Activated CD4-positive, alpha-beta memory T cell treated with anti-CD3 and anti-CD28 coated beads for 36 hours (primary cell): Measurements from ENCODE around the gene EEF1AKMT2. TPM values are rescaled to one million over a fixed set of nuclear protein-coding genes. Genes with fewer than 3 reads are reported as not detected.
"Not testable (repeated sequence)": the region's sequence is repeated elsewhere in the genome, so short reads cannot be mapped to it uniquely, and the experiment has no call there.

ENCODE experiments used
- CTCF ChIA-PET: fragments of 350-600 bp; sonication (Branson Sonifier 250); formaldehyde crosslinking; loops from one replicate; lab custom pipeline; 2021; ENCODE audit warnings: antibody characterized with exemption, inconsistent platforms; lab: Charles Lee
- POLR2A ChIA-PET: fragments of 350-600 bp; sonication (Branson Sonifier 250); formaldehyde crosslinking; loops from one replicate; lab custom pipeline; 2021; ENCODE audit warnings: antibody characterized with exemption; lab: Charles Lee
- DNase-seq: peaks from one replicate; pipeline ENCODE4 v3.0.0-alpha.2; 2020
- H3K27ac Mint-ChIP-seq: one replicate; pipeline ENCODE4 v1.8.0; 2021; ENCODE audit warnings: mixed read lengths
- H3K27me3 Mint-ChIP-seq: one replicate; pipeline ENCODE4 v1.8.0; 2021; ENCODE audit warnings: mixed read lengths
- H3K36me3 Mint-ChIP-seq: one replicate; pipeline ENCODE4 v1.8.0; 2021; ENCODE audit warnings: mixed read lengths
- H3K4me1 Mint-ChIP-seq: one replicate; pipeline ENCODE4 v1.8.0; 2021; ENCODE audit warnings: low read depth, mixed read lengths
- H3K4me3 Mint-ChIP-seq: one replicate; pipeline ENCODE4 v1.8.0; 2021; ENCODE audit warnings: mild to moderate bottlenecking, mixed read lengths
- H3K9me3 Mint-ChIP-seq: one replicate; pipeline ENCODE4 v1.8.0; 2021; ENCODE audit warnings: mixed read lengths
- intact Hi-C: fragments of 100-400 bp; cut with micrococcal nuclease; formaldehyde crosslinking; loops from one replicate; pipeline ENCODE4 v1.15.1; 2023
- total RNA-seq, 2 experiments: library from RNA; stranded (reverse); gene quantifications; one replicate each; pipeline ENCODE4 v1.2.3, GENCODE V29; 2021

Gene EEF1AKMT2
- total RNA-seq, 2 experiments from 2014 or later: 28.2 to 33.1 TPM

- Mint-ChIP-seq H3K36me3 (peaks cover 6% of the 10 kb centered on the region), H3K4me3 (no peak overlapping the region), H3K27me3 (no peaks in the 10 kb centered on the region), H3K27ac (no peak overlapping the region), H3K4me1 (peaks cover 4% of the 10 kb centered on the region), H3K9me3 (no peaks in the 10 kb centered on the region)
- POLR2A ChIA-PET: no interaction called here
- CTCF ChIA-PET: interaction anchor here (1.0 to 1.7 kb wide), 2 partner anchors 8 to 13 kb away, joined by 5 to 7 read pairs; no protein-coding TSS in a partner anchor
- intact Hi-C loops: no loop called here
- no peak for DNase-seq
Measured at GRCh38 chr10:124754227-124754626, 37.5 kb downstream of the EEF1AKMT2 start.

GRCh38 chr10:124748953-124749645, 42.6 kb downstream of the EEF1AKMT2 start:
- intact Hi-C loops: loop anchor here (2.0 kb wide), 1 partner anchor 168 kb away; no protein-coding TSS in a partner anchor
- Mint-ChIP-seq H3K27ac (peak overlapping the region; percentile 64), H3K4me1 (peaks cover 25% of the 10 kb centered on the region), H3K27me3 (no peaks in the 10 kb centered on the region), H3K36me3 (peaks cover 4% of the 10 kb centered on the region), H3K4me3 (no peak overlapping the region), H3K9me3 (no peaks in the 10 kb centered on the region)
- ChIA-PET CTCF (interaction anchor here (0.6 to 6.0 kb wide), 8 partner anchors 8 to 222 kb away, joined by 3 to 51 read pairs (median 5); no protein-coding TSS in a partner anchor), POLR2A (interaction anchor here (1.1 to 1.5 kb wide), 2 partner anchors 30 to 218 kb away, joined by 3 read pairs; no protein-coding TSS in a partner anchor)
- no peak for DNase-seq

- CTCF ChIA-PET: interaction anchor here (0.7 to 6.0 kb wide), 4 partner anchors 112 to 218 kb away, joined by 3 to 51 read pairs (median 26); no protein-coding TSS in a partner anchor
Measured at GRCh38 chr10:124748166-124748565, 43.5 kb downstream of the EEF1AKMT2 start.

GRCh38 chr10:124747745-124748144, 43.9 kb downstream of the EEF1AKMT2 start:
- intact Hi-C loops: loop anchor here (2.0 kb wide), 1 partner anchor 169 kb away; no protein-coding TSS in a partner anchor
- Mint-ChIP-seq H3K9me3 (no peaks in the 10 kb centered on the region), H3K27me3 (no peaks in the 10 kb centered on the region), H3K36me3 (peaks cover 4% of the 10 kb centered on the region), H3K4me1 (peaks cover 25% of the 10 kb centered on the region), H3K4me3 (no peak overlapping the region), H3K27ac (no peak overlapping the region)
- POLR2A ChIA-PET: interaction anchor here (1.5 kb wide), 1 partner anchor 217 kb away, joined by 3 read pairs; no protein-coding TSS in a partner anchor
- DNase-seq: no peak
- CTCF ChIA-PET: interaction anchor here (0.7 to 6.0 kb wide), 7 partner anchors 42 to 218 kb away, joined by 3 to 51 read pairs (median 4); no protein-coding TSS in a partner anchor

More at GRCh38 chr10:124748166-124748565, 43.5 kb downstream of the EEF1AKMT2 start:
- Mint-ChIP-seq H3K4me3 (no peak overlapping the region), H3K9me3 (no peaks in the 10 kb centered on the region), H3K27ac (no peak overlapping the region), H3K4me1 (peaks cover 25% of the 10 kb centered on the region), H3K27me3 (no peaks in the 10 kb centered on the region), H3K36me3 (peaks cover 4% of the 10 kb centered on the region)
- POLR2A ChIA-PET: interaction anchor here (1.5 kb wide), 1 partner anchor 217 kb away, joined by 3 read pairs; no protein-coding TSS in a partner anchor
- DNase-seq: no peak
- intact Hi-C loops: loop anchor here (2.0 kb wide), 1 partner anchor 169 kb away; no protein-coding TSS in a partner anchor

- intact Hi-C loops: no loop called here
- Mint-ChIP-seq H3K4me3 (no peak overlapping the region), H3K27ac (no peak overlapping the region), H3K9me3 (no peaks in the 10 kb centered on the region), H3K4me1 (peaks cover 31% of the 10 kb centered on the region), H3K27me3 (no peaks in the 10 kb centered on the region), H3K36me3 (peaks cover 4% of the 10 kb centered on the region)
- ChIA-PET POLR2A (no interaction called here), CTCF (interaction anchor here (0.7 to 6.0 kb wide), 8 partner anchors 42 to 217 kb away, joined by 3 to 51 read pairs (median 4); no protein-coding TSS in a partner anchor)
- no peak for DNase-seq
Measured at GRCh38 chr10:124746992-124747391, 44.7 kb downstream of the EEF1AKMT2 start.

- POLR2A ChIA-PET, H3K9me3 Mint-ChIP-seq, intact Hi-C loops, H3K27ac Mint-ChIP-seq, H3K4me3 Mint-ChIP-seq, DNase-seq, H3K27me3 Mint-ChIP-seq, H3K36me3 Mint-ChIP-seq: not testable (repeated sequence)
- H3K4me1 Mint-ChIP-seq: peaks cover 36% of the 10 kb centered on the region
- CTCF ChIA-PET: interaction anchor here (0.6 to 6.0 kb wide), 17 partner anchors 8 to 216 kb away, joined by 3 to 51 read pairs (median 5); partner anchors contain the start of gene ABRAXAS2
Measured at GRCh38 chr10:124746447-124746846, 45.2 kb downstream of the EEF1AKMT2 start.

GRCh38 chr10:124745673-124746072, 46.0 kb downstream of the EEF1AKMT2 start:
- CTCF ChIA-PET: interaction anchor here (0.6 to 6.0 kb wide), 21 partner anchors 9 to 342 kb away, joined by 3 to 51 read pairs (median 5); partner anchors contain the start of gene ABRAXAS2
- H3K27me3 Mint-ChIP-seq: no peaks in the 10 kb centered on the region
- no peak for DNase-seq
- H3K27ac Mint-ChIP-seq: no peak overlapping the region
- H3K4me1 Mint-ChIP-seq: peaks cover 43% of the 10 kb centered on the region
- H3K9me3 Mint-ChIP-seq: no peaks in the 10 kb centered on the region
- peaks cover 6% of the 10 kb centered on the region for H3K36me3 Mint-ChIP-seq
- no peak overlapping the region for H3K4me3 Mint-ChIP-seq
- POLR2A ChIA-PET: interaction anchor here (1.0 to 2.2 kb wide), 5 partner anchors 10 to 57 kb away, joined by 3 to 6 read pairs (median 5); partner anchors contain the start of gene EEF1AKMT2
- intact Hi-C loops: loop anchor here (1.0 kb wide), 2 partner anchors 205 to 215 kb away; no protein-coding TSS in a partner anchor

- CTCF ChIA-PET: interaction anchor here (0.6 to 6.0 kb wide), 19 partner anchors 9 to 342 kb away, joined by 3 to 51 read pairs (median 5); no protein-coding TSS in a partner anchor
- H3K9me3 Mint-ChIP-seq: no peaks in the 10 kb centered on the region
- POLR2A ChIA-PET: interaction anchor here (1.0 to 2.2 kb wide), 5 partner anchors 11 to 57 kb away, joined by 3 to 6 read pairs (median 5); partner anchors contain the start of gene EEF1AKMT2
- H3K4me3 Mint-ChIP-seq: peak overlapping the region; percentile 72
- H3K27me3 Mint-ChIP-seq: no peaks in the 10 kb centered on the region
- peaks cover 6% of the 10 kb centered on the region for H3K36me3 Mint-ChIP-seq
- intact Hi-C loops: loop anchor here (1.0 kb wide), 2 partner anchors 205 to 215 kb away; no protein-coding TSS in a partner anchor
- H3K27ac Mint-ChIP-seq: peak overlapping the region; percentile 65
- H3K4me1 Mint-ChIP-seq: peaks cover 48% of the 10 kb centered on the region
- no peak for DNase-seq
Measured at GRCh38 chr10:124745252-124745651, 46.4 kb downstream of the EEF1AKMT2 start.

- Mint-ChIP-seq H3K9me3 (no peaks in the 10 kb centered on the region), H3K27me3 (no peaks in the 10 kb centered on the region), H3K4me1 (peaks cover 54% of the 10 kb centered on the region), H3K27ac (peak within 1 kb of the TSS; percentile 86), H3K36me3 (peaks cover 7% of the 10 kb centered on the region), H3K4me3 (peak within 1 kb of the TSS; percentile 91)
- CTCF ChIA-PET: interaction anchor here (0.8 to 6.0 kb wide), 12 partner anchors 11 to 214 kb away, joined by 3 to 51 read pairs (median 7); no protein-coding TSS in a partner anchor
- POLR2A ChIA-PET: interaction anchor here (1.2 to 2.2 kb wide), 4 partner anchors 22 to 56 kb away, joined by 4 to 6 read pairs (median 6); partner anchors contain the start of gene EEF1AKMT2
- intact Hi-C loops: loop anchor here (1.0 to 5.0 kb wide), 4 partner anchors 48 to 282 kb away; partner anchors contain the start of genes EEF1AKMT2 and LHPP
- peak; percentile 83 for DNase-seq
Measured at GRCh38 chr10:124744102-124745050, 47.3 kb downstream of the EEF1AKMT2 start, which contains the start of gene FAM53B. Gene FAM53B, minus strand, starts transcription at chr10:124744378. Its CDS starts 37,665 bp downstream, at chr10:124706713.
